Hematopoietic multipotent progenitor cell (in vitro differentiated cells): Measurements from ENCODE around the gene RGL2. TPM values are rescaled to one million over a fixed set of nuclear protein-coding genes. Genes with fewer than 3 reads are reported as not detected.

Experiments used
- DNase-seq, 3 donors: peaks; one replicate each; pipeline ENCODE4 v3.0.0-alpha.2; 2011 to 2015; ENCODE audit warnings: low read depth in 2 of 3, low spot score in 2 of 3
- total RNA-seq: library from RNA; depleted of rRNA; stranded (reverse); fragments of >200 nt; gene quantifications from one replicate; pipeline ENCODE4 v1.2.3, GENCODE V29; 2012

Gene RGL2
- total RNA-seq, 1 donor = 35.5 TPM

DNA sequence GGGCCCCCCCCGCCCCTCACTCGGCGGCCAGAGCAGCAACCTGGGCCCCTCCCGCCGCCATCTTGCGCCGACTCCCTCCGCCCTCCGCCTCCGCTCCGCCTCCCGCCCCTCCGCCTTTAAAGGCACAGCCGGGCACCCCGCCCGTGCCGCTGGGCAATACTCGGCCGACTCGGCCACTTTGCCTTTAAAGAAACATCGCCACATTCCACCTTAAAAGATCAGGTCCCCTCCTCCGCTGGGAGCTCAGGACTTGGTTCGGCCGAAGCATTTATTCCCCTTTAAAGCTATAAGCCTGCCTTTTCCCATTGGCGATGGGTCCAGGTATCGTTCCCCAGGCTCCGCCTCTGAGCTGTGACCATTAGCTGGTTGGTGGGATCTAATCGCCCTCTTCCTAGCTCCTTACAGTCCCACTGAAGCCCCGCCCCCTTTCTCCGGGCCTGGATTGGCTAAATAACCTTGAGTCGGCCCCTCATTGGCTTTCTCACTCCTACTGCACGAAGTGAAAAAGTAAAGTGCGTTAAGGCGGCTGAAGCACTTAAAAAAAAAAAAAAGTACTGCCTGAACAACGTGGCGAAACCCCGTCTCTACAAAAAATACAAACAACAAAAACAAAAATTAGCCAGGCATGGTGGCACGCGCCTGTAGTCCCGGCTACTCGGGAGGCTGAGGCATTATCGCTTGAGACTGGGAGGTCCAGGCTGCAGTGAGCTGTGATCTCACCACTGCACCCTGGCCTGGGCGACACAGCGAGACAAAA is 19.1 kb upstream of the RGL2 start, which contains the start of gene ZBTB22:
TSS of gene ZBTB22 (minus strand) at position 76 of the 757 bp plus-strand sequence. CDS start 828 bp downstream, outside the sequence.
- DNase-seq = peak; percentile 93 to 100 (median 99)

DNA sequence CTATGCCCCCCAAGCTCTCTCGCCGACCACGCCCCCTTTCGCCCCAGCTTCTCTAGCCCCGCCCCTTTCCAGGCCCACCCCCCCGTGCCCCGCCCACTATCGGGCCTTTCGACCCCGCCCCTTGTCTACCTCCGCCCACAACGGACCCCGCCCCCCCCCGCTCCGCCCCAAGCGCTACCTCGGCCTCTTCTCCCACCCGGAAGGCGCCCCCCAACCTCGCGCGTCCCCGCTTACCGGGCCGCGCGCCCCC is 18.6 kb upstream of the RGL2 start:
- DNase-seq = no peak

DNA sequence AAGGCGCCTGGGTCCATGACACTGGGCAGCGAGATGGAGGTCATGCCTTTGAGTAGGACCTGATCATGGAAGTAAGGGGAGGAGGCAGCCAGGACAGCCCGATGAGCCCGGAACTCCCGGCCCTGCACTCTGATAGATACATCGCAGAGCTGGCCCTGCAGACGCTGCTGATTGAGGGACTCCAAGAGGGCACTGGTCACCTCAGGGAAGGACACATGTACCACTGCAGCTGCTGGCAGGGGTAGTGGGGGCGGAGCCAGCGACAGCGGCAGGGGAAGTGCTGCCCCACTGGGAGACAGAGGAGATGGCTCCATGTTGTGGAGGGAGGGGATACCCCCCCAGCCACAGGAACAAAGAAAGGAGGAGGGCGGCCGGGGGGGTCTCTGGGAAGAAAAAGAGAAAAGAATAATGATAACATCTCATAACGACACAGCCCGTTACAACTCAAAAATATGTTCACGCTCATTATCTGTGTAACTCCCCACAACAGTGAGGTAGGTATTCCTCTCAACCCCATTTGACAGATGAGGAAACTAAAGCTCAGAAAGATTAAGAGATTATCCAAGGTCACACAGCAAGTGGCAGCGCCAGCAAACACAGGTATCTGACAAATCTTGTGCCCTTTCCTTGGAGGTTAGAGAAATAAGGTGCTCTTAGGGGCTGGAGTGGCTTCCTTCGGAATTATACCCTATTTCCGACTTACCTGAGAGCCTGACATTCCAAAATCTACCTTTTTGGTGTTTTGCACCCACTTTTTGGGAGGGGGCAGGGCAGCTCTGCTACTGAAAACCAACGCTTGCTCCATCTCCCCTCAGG is 18.1 kb upstream of the RGL2 start:
- no peak for DNase-seq

DNA sequence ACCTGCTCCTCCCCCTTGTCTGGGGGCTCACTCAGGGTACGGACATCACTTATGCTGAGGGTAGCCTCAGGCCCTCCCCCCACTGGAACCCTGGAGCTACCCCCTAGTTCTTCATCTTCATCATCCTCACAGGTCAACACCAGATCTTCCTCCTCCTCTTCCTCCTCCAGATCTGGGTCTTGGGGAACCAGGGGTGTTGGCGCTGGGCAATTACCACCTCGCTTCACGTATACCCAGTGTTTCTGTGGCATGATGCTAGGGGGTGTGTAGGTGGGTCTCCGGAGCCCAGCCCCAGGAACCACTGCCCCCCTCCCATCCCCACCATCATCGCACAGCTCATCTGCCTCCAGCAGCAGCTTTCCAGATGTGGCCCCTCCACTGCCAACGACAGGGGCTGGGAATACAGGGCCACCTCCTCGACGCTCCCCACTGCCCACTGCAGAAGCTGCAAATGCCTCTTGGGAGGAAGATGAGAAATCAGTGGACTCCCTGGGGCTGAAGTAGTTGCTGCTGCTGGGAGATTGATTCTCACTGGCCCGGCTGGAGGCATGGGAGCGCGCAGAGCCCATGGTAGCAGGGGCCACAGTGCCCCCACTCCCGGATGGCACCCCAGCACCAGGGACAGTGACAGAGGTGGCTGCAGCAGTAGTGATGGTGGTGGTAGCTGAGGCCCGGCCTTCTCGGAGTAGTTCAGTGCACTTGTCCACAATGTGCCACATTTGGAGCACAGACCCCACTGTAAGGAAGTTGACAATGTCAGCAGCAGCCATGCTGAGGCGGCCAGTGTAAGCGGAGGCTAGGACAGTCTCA is 17.3 kb upstream of the RGL2 start:
- no peak for DNase-seq

DNA sequence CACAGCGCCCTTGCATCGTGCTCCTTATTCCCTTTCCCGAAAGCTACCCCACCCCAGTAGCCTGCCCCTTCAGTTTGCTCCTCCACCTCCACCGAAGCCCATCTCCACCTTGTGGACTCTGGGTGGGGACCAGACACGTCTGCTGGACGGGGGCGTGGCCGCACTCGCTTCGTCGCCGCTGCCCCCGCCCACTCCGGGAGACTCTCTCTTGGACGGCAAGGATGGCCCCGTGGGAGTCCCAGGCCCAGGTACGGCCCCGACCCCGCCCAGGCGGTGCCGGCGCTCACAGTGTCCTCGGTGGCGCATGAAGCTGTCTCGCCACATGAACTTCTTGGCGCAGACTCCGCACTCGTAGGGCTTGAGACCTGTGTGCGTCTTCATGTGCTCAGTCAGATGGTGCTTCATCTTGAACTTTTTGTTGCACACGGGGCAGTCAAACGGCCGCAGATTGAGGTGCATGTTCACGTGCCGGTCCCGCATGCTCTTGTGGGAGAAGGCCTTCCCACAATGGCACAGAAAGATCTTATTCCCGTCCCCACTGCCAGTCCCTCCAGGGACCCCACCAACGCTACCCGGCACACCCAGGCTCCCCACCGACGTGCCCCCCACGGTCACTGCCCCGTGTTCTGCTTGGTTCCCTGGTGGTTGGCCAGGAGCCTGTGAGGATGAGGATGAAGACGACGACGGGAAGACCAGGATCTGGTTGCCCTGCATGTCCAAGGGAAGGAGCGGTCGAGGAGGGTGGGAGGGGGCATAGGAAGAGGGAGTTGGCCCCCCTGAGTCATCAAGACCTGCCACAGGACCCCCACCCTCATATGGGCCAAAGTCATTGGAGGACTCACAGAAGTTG is 16.4 kb upstream of the RGL2 start:
- DNase-seq = no peak

DNA sequence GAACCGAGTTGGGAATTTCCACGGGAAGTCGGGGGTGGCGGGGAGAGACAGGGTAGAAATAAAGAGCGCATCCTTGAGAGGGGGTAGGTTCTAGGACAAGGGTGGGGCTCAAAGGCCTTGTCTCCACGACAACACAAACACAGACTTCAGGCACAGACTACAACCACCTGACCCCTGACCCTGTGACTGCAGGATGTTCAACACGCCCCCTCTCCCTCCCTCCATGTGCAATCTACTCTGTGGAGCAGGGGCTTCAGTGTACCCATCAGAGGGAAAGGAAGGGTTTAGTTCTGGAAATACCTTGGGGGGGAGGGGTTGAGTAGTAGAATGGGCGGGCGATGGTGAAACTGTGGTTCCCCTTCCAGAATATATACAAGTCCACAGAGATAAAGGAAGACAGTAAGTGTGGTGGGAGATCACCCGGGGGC is 15.8 kb upstream of the RGL2 start:
- DNase-seq = peak; percentile 61 to 77 (median 76)

DNA sequence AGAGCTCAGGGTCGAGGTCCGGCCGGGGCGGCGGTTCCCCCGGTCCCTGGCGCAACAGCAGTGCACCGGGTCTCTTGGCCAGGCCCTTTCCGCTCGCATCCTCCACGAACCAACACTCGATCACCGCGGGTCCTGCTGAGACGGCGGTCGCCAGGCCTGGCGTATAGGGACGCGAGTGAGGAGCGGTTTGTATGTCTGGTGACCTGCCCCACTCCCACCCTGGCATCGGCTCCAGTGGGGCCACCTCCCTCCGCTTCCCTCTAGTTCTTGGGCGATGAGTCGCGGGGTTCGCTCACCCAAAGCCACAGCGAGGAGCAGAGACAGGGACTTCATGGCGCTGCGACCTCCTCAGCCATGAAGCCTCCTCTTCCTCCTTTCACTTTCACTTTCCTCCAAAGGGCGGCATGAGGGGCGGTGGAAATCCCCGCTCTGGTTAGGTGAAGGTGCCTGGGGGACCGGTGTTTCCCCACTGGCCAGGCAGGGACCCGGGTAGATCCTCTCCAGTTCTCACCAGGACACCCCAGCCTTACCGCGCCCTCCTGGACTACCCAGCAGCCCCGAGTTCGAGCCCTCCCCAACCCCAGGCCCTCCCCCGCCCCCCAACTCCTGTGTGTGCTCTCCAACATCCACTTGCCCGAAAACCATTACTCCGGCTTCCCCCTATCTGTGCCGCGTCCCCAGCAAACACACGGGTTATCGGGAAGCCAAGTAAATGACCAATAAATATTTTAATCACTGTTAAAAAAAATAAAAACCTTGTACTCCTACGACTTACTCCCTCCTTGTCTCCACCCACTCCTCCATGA is 15.2 kb upstream of the RGL2 start, which contains the start of gene TAPBP:
TSS of gene TAPBP (minus strand) at position 370 of the 806 bp plus-strand sequence. CDS start at position 333, 37 bp downstream.
- peak; percentile 72 to 91 (median 88) for DNase-seq

DNA sequence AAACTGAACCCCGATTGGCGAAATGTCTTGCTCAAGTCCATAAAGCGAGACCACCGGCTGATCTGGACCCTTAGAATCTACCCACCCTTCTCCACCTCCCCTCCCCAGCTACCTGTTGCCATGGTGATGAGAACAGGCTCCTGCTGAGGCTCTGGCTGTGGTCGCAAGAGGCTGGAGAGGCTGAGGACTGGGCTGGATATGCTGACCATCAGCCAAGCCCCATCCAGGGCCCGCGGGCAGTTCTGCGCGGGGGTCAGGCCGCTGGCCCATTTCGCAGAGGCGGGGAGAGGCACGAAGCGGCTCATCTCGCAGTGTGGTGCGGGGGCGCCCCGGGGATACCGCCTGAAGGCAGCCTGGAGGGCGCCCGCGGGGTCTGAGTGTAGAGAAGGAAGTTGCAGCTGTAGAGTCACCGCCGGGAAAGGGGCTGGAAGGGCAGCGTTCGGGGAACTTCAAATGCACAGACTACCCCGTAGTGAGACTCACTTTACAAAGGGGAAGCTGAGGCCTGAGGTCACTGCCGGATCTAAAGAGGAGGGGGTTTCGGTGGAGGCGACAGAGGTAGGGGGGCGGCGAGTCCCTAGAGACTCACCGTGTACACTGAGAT is 14.5 kb upstream of the RGL2 start:
- DNase-seq = peak in 2 of 3 donors; percentile 62 to 68

DNA sequence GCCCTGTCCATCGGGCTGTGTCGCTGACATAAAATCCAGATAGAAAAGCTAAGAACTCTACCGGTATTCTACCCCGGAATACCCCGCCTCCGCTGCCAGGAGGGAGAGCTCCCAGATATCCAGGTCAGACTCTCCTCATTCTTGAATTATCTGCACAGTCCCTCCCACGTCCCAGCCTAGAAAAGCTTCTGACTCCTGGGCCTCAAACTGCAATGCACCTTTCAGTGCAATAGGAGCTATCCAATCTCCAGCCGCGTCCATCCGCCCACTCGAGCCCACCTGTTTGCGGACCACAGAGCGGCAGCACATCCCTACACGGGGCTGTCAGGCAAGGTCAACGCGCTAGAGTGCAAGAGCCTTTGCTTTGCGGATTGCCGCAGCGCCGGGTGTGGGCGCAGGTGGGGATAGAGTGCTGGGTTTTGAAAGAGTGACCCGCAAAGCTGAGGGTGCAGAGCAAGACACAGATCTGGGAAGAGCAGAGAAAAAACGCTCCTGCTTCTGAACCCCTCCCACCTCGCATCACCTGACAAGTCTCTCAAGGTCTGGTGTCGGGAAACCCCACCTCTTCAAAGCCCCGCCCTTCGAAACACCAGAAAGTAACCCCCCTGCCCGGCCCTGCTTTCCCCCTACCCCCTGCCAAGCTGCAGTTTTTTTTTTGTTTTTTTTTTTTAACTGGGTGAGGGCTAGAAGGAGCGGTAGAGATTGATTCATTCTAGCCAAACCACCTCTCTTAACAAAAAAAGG is 13.8 kb upstream of the RGL2 start:
- DNase-seq = peak; percentile 63 to 78 (median 78)

DNA sequence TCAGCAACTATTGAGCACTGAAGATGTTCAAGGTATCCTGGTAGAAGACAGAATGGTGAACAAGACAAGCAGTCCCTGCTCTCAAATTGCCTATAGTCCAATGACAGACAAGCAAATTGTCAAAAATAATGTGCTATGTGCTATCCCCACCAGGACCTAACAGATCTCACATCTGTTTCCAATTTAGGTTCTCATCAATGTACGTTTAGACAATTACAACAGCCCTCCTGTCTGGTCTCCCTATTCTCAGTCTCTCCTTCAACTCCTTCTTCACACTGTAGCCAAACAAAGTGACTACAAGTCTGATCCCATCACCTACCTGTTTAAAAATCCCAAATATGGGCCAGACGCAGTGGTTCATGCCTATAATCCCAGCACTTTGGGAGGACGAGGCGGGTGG is 7.6 kb upstream of the RGL2 start:
- DNase-seq = no peak

DNA sequence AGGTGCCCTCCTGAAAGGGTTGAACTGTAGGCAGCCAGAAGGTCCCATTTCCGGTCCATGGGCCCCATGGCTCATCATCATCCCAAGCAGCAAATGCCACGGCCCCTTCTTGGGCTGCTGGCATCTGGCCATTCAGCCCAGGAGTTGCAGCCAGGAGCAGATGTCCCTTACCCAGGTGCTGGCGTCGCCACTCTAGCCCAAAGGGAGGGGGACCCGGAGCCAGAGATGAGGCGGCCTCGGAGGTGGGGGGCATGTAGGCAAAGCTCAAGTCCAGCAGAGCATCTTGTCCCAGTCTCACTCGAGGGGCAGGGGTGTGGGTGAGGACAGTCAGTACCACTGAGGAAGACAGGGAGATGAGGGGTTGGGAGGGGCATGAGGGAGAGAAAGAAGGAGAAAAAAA is 6.3 kb upstream of the RGL2 start:
- DNase-seq = no peak

DNA sequence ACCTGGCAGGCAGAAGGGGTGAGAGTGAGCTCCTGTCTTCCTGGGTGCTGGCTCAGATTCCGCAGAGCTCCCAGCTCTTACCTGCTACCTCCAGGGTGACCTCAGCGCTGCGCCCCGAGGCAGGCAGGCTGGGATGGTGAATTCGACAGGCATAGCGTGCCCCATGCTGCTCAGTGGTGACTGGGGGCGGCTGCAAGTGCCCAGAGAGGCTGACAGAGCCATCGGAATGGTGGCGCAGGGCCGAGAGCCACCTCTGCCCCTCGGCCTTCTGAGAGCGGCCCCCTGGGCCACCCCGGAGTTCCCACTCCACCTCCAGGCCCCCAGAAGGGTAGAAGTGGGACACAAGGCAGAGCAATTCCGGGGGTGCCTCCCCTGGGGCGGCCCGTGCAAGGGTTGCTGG is 5.5 kb upstream of the RGL2 start:
- no peak for DNase-seq

DNA sequence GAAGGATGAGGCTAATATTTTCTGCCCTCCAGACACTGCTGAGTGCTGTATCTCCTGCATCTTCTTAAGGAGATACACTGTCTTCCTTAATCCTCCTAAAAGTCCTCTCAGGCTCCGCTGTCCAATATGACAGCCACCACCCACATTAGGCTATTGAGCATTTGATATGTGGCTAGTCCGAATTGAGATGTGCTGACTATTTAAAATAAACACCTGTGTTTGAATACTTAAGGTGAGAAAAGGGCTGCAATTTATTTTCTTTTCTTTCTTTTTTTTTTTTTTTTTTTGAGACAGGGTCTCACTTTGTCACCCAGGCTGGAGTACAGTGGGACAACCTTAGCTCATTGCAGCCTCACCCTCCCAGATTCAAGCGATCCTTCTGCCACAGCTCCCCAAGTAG is 3.1 kb upstream of the RGL2 start:
- no peak for DNase-seq

DNA sequence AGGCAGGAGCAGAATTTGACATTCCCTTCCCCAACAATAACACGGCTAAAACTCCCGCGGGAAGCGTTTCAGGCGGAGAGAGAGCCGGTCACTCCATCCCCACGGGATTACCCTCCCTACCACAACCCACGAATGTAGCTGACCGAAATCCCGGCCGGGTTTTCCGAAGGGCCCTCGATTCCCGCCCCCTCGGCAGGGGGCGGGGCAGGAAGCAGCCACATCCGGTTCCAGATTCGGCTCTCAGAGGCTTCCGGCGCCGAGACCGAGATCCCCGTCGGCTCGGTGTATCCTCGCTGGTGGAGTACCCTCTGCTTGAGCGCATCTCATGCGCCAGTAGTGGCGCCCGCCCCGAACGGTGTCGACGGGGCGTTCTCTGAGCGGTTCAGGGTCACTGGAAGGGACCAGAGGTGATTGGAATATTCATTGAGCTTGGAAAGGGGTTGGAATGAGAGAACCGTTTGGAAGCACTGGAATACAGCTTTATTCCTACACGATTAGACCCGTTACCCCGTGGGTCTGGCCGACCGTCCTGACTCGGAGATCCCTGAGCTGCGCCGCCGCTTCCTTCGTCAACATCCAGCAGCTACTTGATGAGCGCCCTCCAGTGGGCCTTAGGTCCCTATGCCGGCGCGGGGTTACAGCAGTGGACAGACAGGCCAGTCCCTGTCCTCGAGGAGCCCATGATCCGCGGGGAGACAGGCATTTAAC is 649 bp upstream of the RGL2 start:
- DNase-seq = peak; percentile 82 to 96 (median 92)

DNA sequence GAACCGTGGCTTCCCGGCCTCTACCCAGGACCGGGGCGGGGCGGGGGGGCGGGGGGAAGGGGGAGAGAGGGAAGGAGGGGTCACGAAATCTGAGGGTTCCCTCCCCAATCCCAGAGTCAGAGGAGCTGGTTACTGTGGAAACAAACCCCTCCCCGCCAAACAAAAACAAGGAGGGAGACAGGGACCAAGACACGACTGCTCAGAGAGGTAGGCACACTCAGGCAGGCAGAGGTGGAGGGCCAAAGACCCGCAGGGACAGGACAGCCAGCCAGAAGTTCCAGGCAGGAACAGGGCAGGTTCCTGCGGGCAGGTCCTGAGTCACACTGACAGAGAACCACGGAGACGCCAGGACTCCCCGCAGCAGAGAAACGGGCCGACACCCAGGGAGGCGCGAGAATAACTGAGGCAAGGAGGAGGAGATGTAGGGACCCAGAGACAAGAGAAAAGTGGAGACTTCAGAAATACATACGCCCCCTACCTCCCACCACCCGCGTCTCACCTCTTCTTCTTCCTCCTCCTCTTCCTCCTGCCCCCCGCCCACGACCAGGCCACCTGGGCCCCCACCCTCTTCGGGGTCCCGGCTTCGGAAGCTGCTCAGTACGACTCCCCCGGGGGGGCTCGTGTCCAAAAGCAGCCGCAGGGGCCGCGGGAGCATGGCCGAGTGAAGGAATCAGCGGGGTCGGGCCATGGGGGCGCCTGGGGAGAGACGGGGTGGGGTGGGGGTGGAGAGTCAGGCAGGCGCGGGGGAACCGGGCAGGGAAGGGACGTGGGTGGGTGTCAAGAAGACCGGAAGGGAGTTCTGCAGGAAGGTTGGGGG is 578 bp downstream of the RGL2 start:
- DNase-seq = peak in 1 of 3 donors; percentile 73

DNA sequence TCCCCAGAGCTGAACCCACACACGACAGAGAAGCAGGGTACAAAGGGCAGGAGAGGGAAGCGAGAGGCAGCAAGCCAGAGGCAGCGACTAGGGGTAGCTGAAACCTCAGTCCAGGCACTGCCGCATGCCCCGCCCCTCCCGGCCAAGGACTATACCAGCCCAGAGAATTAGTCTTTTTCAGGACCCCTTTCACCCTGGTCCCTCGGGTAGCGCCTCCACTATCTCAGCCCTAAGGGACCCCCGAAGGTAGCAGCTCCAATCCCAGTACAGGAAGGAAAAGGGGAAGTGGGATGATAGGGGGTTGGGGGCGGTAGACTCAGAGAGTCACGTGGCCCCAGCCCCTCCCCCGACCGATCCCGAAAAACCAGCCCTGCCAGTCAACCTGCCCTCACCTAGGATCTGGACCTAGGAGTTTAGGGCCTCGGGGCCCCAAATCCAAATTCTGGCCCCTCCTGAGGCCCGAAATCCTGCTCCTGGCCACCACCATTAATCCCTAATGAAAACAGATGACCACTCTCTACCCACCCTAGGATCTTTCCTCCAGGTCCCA is 1.3 kb downstream of the RGL2 start:
- DNase-seq = peak in 1 of 3 donors; percentile 25
